HCT116 (cell line): ENCODE results near the gene CXCR1. TPM values are rescaled to one million over a fixed set of nuclear protein-coding genes. Genes with fewer than 3 reads are reported as not detected.
A peak's percentile ranks its signal among the peaks of the same experiment; 100 is the strongest.

ENCODE experiments used
- ATAC-seq: fragments of 200-7000 bp; cut with Tn5 transposase; 2 replicates; pipeline ENCODE4 v1.9.1; 2020; ENCODE audit warnings: mild to moderate bottlenecking, moderate library complexity
- BruUV-seq: library from RNA; stranded (reverse); fragments of 400-500 nt; replicated peaks from 2 replicates; lab custom pipeline; 2021; lab: Mats Ljungman, UMichigan
- CTCF ChIA-PET: fragments of 300-600 bp; sonication (Branson Sonifier 250); formaldehyde crosslinking; loops from one replicate; lab custom pipeline; 2021; ENCODE audit warnings: antibody characterized with exemption; lab: Charles Lee
- POLR2A ChIA-PET: fragments of 300-600, 350-600 bp; sonication (Branson Sonifier 250); formaldehyde crosslinking; loops from one replicate; lab custom pipeline; 2021; ENCODE audit warnings: antibody characterized with exemption; lab: Charles Lee
- RAD21 ChIA-PET, 2 experiments: fragments of 300-600 bp; sonication (Branson Sonifier 250); formaldehyde crosslinking; loops; one replicate each; lab custom pipeline; 2023; ENCODE audit warnings: low total read pairs in 2 of 2; ENCODE audit not compliant: uncharacterized antibody in 2 of 2, unreplicated experiment in 2 of 2, low non-redundant PET in 1 of 2; lab: Charles Lee
- DNase-seq: peaks from one replicate; pipeline ENCODE4 v3.0.0-alpha.2; 2010; ENCODE audit warnings: low read depth, low spot score
- H2AFZ ChIP-seq: fragments of 200-600 bp; shearing (Covaris generic), sonication (generic); 2 replicates; pipeline ENCODE4 v1.6.1; 2017; ENCODE audit warnings: low read depth, mixed run types, mixed read lengths, antibody characterized with exemption, low read length; ENCODE audit not compliant: poor library complexity, severe bottlenecking
- H3K27ac ChIP-seq: 2 replicates; pipeline ENCODE4 v1.5.1; 2012; ENCODE audit warnings: low read depth, low read length
- H3K27me3 ChIP-seq: fragments of 200-600 bp; sonication (generic); 2 replicates; pipeline ENCODE4 v1.6.1; 2016; ENCODE audit warnings: mixed run types, low read length, mixed read lengths; ENCODE audit not compliant: insufficient read depth
- H3K36me3 ChIP-seq, 2 experiments: fragments of 200-500 bp in 1 of 2; fragments of 200-600 bp in 1 of 2; sonication (Bioruptor generic) in 1 of 2; sonication (generic) in 1 of 2; 2 replicates each; pipeline versions ENCODE4 v1.5.1 to v1.6.1; 2014 to 2016; ENCODE audit warnings: low read length in 2 of 2, inconsistent platforms in 1 of 2, mixed read lengths in 1 of 2, mixed run types in 1 of 2; ENCODE audit not compliant: insufficient read depth in 2 of 2, control insufficient read depth in 1 of 2
- H3K4me1 ChIP-seq, 2 experiments: fragments of 200-600 bp in 1 of 2; sonication (generic) in 1 of 2; 2 replicates each; pipeline versions ENCODE4 v1.5.1 to v1.6.1; 2012 to 2017; ENCODE audit warnings: low read length in 2 of 2, inconsistent platforms in 1 of 2, mild to moderate bottlenecking in 1 of 2, mixed read lengths in 1 of 2, mixed run types in 1 of 2, moderate library complexity in 1 of 2; ENCODE audit not compliant: insufficient read depth in 2 of 2, control insufficient read depth in 1 of 2
- H3K4me2 ChIP-seq: fragments of 200-600 bp; sonication (generic); 2 replicates; pipeline ENCODE4 v1.6.1; 2017; ENCODE audit warnings: mixed run types, low read length, mixed read lengths
- H3K4me3 ChIP-seq, 2 experiments: fragments of 200-600 bp in 1 of 2; sonication (generic) in 1 of 2; replicated peaks in 1 of 2; 2 replicates each; pipeline ENCODE4 v1.5.1; 2011 to 2016; ENCODE audit warnings: low read length in 2 of 2, control low read depth in 1 of 2, low read depth in 1 of 2, mild to moderate bottlenecking in 1 of 2, mixed read lengths in 1 of 2, mixed run types in 1 of 2
- H3K79me2 ChIP-seq: fragments of 200-600 bp; sonication (generic); 2 replicates; pipeline ENCODE4 v1.6.1; 2017; ENCODE audit warnings: mild to moderate bottlenecking, mixed run types, low read length, moderate library complexity, mixed read lengths; ENCODE audit not compliant: insufficient read depth
- H3K9ac ChIP-seq: fragments of 200-600 bp; sonication (generic); 2 replicates; pipeline ENCODE4 v1.6.1; 2016; ENCODE audit warnings: low read length, mixed read lengths
- H3K9me2 ChIP-seq: fragments of 200-600 bp; sonication (generic), shearing (Covaris generic); 2 replicates; pipeline ENCODE4 v1.6.1; 2017; ENCODE audit warnings: mixed run types, mild to moderate bottlenecking, moderate library complexity; ENCODE audit not compliant: insufficient read depth
- H3K9me3 ChIP-seq, 2 experiments: fragments of 200-500 bp in 1 of 2; fragments of 200-600 bp in 1 of 2; sonication (Bioruptor generic) in 1 of 2; sonication (generic) in 1 of 2; 2 replicates each; pipeline ENCODE4 v1.6.1; 2014 to 2017; ENCODE audit warnings: low read length in 2 of 2, mixed read lengths in 2 of 2, inconsistent platforms in 1 of 2, low read depth in 1 of 2, mild to moderate bottlenecking in 1 of 2, mixed run types in 1 of 2, moderate library complexity in 1 of 2; ENCODE audit not compliant: control insufficient read depth in 1 of 2, insufficient read depth in 1 of 2
- H4K20me1 ChIP-seq: fragments of 200-600 bp; sonication (generic), shearing (Covaris generic); 2 replicates; pipeline ENCODE4 v1.6.1; 2017; ENCODE audit warnings: mixed run types, mild to moderate bottlenecking, moderate library complexity; ENCODE audit not compliant: insufficient read depth
- CBX3 ChIP-seq: IDR thresholded peaks from 2 replicates; pipeline ENCODE4 v1.6.1; 2012; ENCODE audit warnings: low read depth
- CTCF ChIP-seq, 3 experiments: fragments of 200-600 bp in 1 of 3; sonication (generic) in 1 of 3; IDR thresholded peaks in 2 of 3; conservative IDR thresholded peaks in 1 of 3; 2 replicates each; pipeline ENCODE4 v1.5.1; 2012 to 2017; ENCODE audit warnings: low read depth in 2 of 3, low read length in 2 of 3, antibody characterized with exemption in 1 of 3, borderline replicate concordance in 1 of 3, control low read depth in 1 of 3, mild to moderate bottlenecking in 1 of 3, mixed read lengths in 1 of 3, mixed run types in 1 of 3, moderate library complexity in 1 of 3; ENCODE audit not compliant: insufficient read depth in 1 of 3
- MAX ChIP-seq: IDR thresholded peaks from 2 replicates; pipeline ENCODE4 v1.6.1; 2012
- SRF ChIP-seq: IDR thresholded peaks from 2 replicates; pipeline ENCODE4 v1.6.1; 2012; ENCODE audit warnings: low read depth
- ZBTB33 ChIP-seq: IDR thresholded peaks from 2 replicates; pipeline ENCODE4 v1.6.1; 2011; ENCODE audit warnings: mild to moderate bottlenecking, low read length, moderate library complexity; ENCODE audit not compliant: insufficient replicate concordance; ENCODE audit errors: extremely low read depth
- ZFX ChIP-seq: fragments of 450-650 bp; IDR thresholded peaks from 2 replicates; pipeline ENCODE4 v1.6.1; 2017
- intact Hi-C: fragments of 100-400 bp; cut with micrococcal nuclease; formaldehyde crosslinking; loops from 2 replicates; pipeline ENCODE4 v1.10.0; 2022
- total RNA-seq: library from RNA; stranded (reverse); gene quantifications from one replicate; pipeline ENCODE4 v1.2.1, GENCODE V29; 2021; ENCODE audit not compliant: unreplicated experiment

CXCR1 gene
- total RNA-seq, 1 experiment from 2014 or later: not detected

GRCh38 chr2:218194880-218195279, 28.1 kb upstream of the CXCR1 start:
- no peaks in the 10 kb centered on the region; the same call in 1 of the 2 replicates for H3K9me2 ChIP-seq
- H3K4me2 ChIP-seq: no peak overlapping the region
- no peaks in the 10 kb centered on the region for H3K36me3 ChIP-seq
- ChIA-PET POLR2A (no interaction called here), RAD21 (interaction anchor here in 1 of 2 experiments (0.7 kb wide), 1 partner anchor 20 kb away, joined by 3 read pairs; no protein-coding TSS in a partner anchor), CTCF (no interaction called here)
- ATAC-seq (peak; percentile 70), DNase-seq (no peak)
- H4K20me1 ChIP-seq: no peaks in the 10 kb centered on the region
- peaks cover 0 to 4% of the 10 kb centered on the region in 2 experiments; a peak in 1 of 4 replicates for H3K4me1 ChIP-seq
- no peak overlapping the region for H3K27ac ChIP-seq
- H3K9ac ChIP-seq: no peak overlapping the region
- TF ChIP-seq MAX (peak; percentile 35; the same call in 1 of the 2 replicates), ZBTB33 (no peak)
- H3K27me3 ChIP-seq: no peaks in the 10 kb centered on the region
- no peaks in the 10 kb centered on the region for H3K9me3 ChIP-seq
- H2AFZ ChIP-seq: no peak overlapping the region
- intact Hi-C loops: no loop called here
- no peak overlapping the region for H3K4me3 ChIP-seq
- H3K79me2 ChIP-seq: no peaks in the 10 kb centered on the region
- no TSS peak for BruUV-seq

- CTCF ChIA-PET: no interaction called here
- H3K4me2 ChIP-seq: no peak overlapping the region
- H4K20me1 ChIP-seq: no peaks in the 10 kb centered on the region
- no peak overlapping the region for H3K9ac ChIP-seq
- intact Hi-C loops: no loop called here
- H3K36me3 ChIP-seq: no peaks in the 10 kb centered on the region
- DNase-seq: no peak
- TF ChIP-seq CBX3 (no peak), SRF (no peak), ZFX (no peak), CTCF (IDR thresholded peaks at IDR 0.05 in 2 of 3, conservative IDR thresholded peaks at IDR 0.05 in 1 of 3; ENCODE audit: borderline replicate concordance in 1 of 3, insufficient read depth in 1 of 3, low read depth in 2 of 3, low read length in 2 of 3) (no peak)
- RAD21 ChIA-PET: no interaction called here
- no peaks in the 10 kb centered on the region for H3K27me3 ChIP-seq
- POLR2A ChIA-PET: no interaction called here
- H3K27ac ChIP-seq: no peak overlapping the region
- H3K9me2 ChIP-seq: no peaks in the 10 kb centered on the region; the same call in 1 of the 2 replicates
- no TSS peak for BruUV-seq
- no peak for ATAC-seq
- no peak overlapping the region for H2AFZ ChIP-seq
- no peaks in the 10 kb centered on the region for H3K79me2 ChIP-seq
- H3K4me3 ChIP-seq: no peak overlapping the region
- H3K9me3 ChIP-seq: no peaks in the 10 kb centered on the region
- peaks cover 0 to 4% of the 10 kb centered on the region in 2 experiments; a peak in 1 of 4 replicates for H3K4me1 ChIP-seq
Measured at GRCh38 chr2:218193701-218194100, 26.9 kb upstream of the CXCR1 start.
